ENCODE results near the gene CD80. TPM values are rescaled to one million over a fixed set of nuclear protein-coding genes. Genes with fewer than 3 reads are reported as not detected.

CD80 gene
- total RNA-seq, 1 donor from 2014 or later: 19.5 TPM

- no peaks in the 10 kb centered on the region for H3K9me3 Mint-ChIP-seq
- no peak for DNase-seq (ENCODE audit: low spot score)
- H3K4me1 Mint-ChIP-seq (ENCODE audit: low read depth): peaks cover 38% of the 10 kb centered on the region
- peaks cover 27% of the 10 kb centered on the region for H3K36me3 Mint-ChIP-seq (ENCODE audit: low read depth)
- intact Hi-C loops (cut with micrococcal nuclease): no loop called here
- H3K27me3 Mint-ChIP-seq (ENCODE audit: insufficient read depth): no peaks in the 10 kb centered on the region
- H3K27ac Mint-ChIP-seq: no peak overlapping the region
- H3K4me3 Mint-ChIP-seq: peak overlapping the region; percentile 100
Measured at GRCh38 chr3:119500265-119500664, 59.1 kb downstream of the CD80 start.

GRCh38 chr3:119498186-119499011 is 61.0 kb downstream of the CD80 start, which contains the start of gene TIMMDC1:
TSS of gene TIMMDC1 (plus strand) at chr3:119498547. CDS start at chr3:119498734, 187 bp downstream.
- no peaks in the 10 kb centered on the region for H3K9me3 Mint-ChIP-seq
- no peaks in the 10 kb centered on the region for H3K27me3 Mint-ChIP-seq (ENCODE audit: insufficient read depth)
- peak within 1 kb of the TSS; percentile 100 for H3K4me3 Mint-ChIP-seq
- H3K36me3 Mint-ChIP-seq (ENCODE audit: low read depth): peaks cover 19% of the 10 kb centered on the region
- DNase-seq (ENCODE audit: low spot score): peak; percentile 96
- H3K27ac Mint-ChIP-seq: peak within 1 kb of the TSS; percentile 99
- H3K4me1 Mint-ChIP-seq (ENCODE audit: low read depth): peaks cover 33% of the 10 kb centered on the region
- intact Hi-C loops (cut with micrococcal nuclease): loop anchor here (1.0 to 10.0 kb wide), 13 partner anchors 10 to 1244 kb away; partner anchors contain the start of genes ARHGAP31, B4GALT4, CD80 and COX17

- DNase-seq (ENCODE audit: low spot score): no peak
- peaks cover 33% of the 10 kb centered on the region for H3K4me1 Mint-ChIP-seq (ENCODE audit: low read depth)
- peak overlapping the region; percentile 99 for H3K27ac Mint-ChIP-seq
- H3K27me3 Mint-ChIP-seq (ENCODE audit: insufficient read depth): no peaks in the 10 kb centered on the region
- H3K9me3 Mint-ChIP-seq: no peaks in the 10 kb centered on the region
- H3K36me3 Mint-ChIP-seq (ENCODE audit: low read depth): peaks cover 24% of the 10 kb centered on the region
- intact Hi-C loops (cut with micrococcal nuclease): loop anchor here (1.0 to 10.0 kb wide), 13 partner anchors 10 to 1244 kb away; partner anchors contain the start of genes ARHGAP31, B4GALT4, CD80 and COX17
- H3K4me3 Mint-ChIP-seq: peak overlapping the region; percentile 100
Measured at GRCh38 chr3:119497820-119498185, 61.6 kb downstream of the CD80 start.

GRCh38 chr3:119494597-119494996 is 64.8 kb downstream of the CD80 start:
- H3K4me3 Mint-ChIP-seq: no peak overlapping the region
- no peak for DNase-seq (ENCODE audit: low spot score)
- no peaks in the 10 kb centered on the region for H3K9me3 Mint-ChIP-seq
- intact Hi-C loops (cut with micrococcal nuclease): loop anchor here (10.0 kb wide), 1 partner anchor 600 kb away; the partner anchor contains the start of gene GSK3B
- H3K27me3 Mint-ChIP-seq (ENCODE audit: insufficient read depth): no peaks in the 10 kb centered on the region
- H3K4me1 Mint-ChIP-seq (ENCODE audit: low read depth): peaks cover 9% of the 10 kb centered on the region
- peaks cover 35% of the 10 kb centered on the region for H3K36me3 Mint-ChIP-seq (ENCODE audit: low read depth)
- no peak overlapping the region for H3K27ac Mint-ChIP-seq

- Mint-ChIP-seq H3K27me3 (ENCODE audit: insufficient read depth) (no peaks in the 10 kb centered on the region), H3K4me1 (ENCODE audit: low read depth) (peaks cover 9% of the 10 kb centered on the region), H3K27ac (no peak overlapping the region), H3K4me3 (no peak overlapping the region), H3K9me3 (no peaks in the 10 kb centered on the region), H3K36me3 (ENCODE audit: low read depth) (peaks cover 34% of the 10 kb centered on the region)
- intact Hi-C loops (cut with micrococcal nuclease): loop anchor here (10.0 kb wide), 1 partner anchor 602 kb away; the partner anchor contains the start of gene GSK3B
- DNase-seq (ENCODE audit: low spot score): no peak
Measured at GRCh38 chr3:119492810-119493209, 66.6 kb downstream of the CD80 start.

GRCh38 chr3:119492128-119492527 is 67.3 kb downstream of the CD80 start:
- Mint-ChIP-seq H3K36me3 (ENCODE audit: low read depth) (peaks cover 34% of the 10 kb centered on the region), H3K4me1 (ENCODE audit: low read depth) (peaks cover 4% of the 10 kb centered on the region), H3K27me3 (ENCODE audit: insufficient read depth) (no peaks in the 10 kb centered on the region), H3K27ac (no peak overlapping the region), H3K4me3 (no peak overlapping the region), H3K9me3 (no peaks in the 10 kb centered on the region)
- no peak for DNase-seq (ENCODE audit: low spot score)
- intact Hi-C loops (cut with micrococcal nuclease): loop anchor here (10.0 kb wide), 1 partner anchor 603 kb away; the partner anchor contains the start of gene GSK3B

- Mint-ChIP-seq H3K36me3 (ENCODE audit: low read depth) (peaks cover 45% of the 10 kb centered on the region), H3K4me3 (no peak overlapping the region), H3K27ac (no peak overlapping the region), H3K9me3 (no peaks in the 10 kb centered on the region), H3K4me1 (ENCODE audit: low read depth) (no peaks in the 10 kb centered on the region), H3K27me3 (ENCODE audit: insufficient read depth) (no peaks in the 10 kb centered on the region)
- no peak for DNase-seq (ENCODE audit: low spot score)
- intact Hi-C loops (cut with micrococcal nuclease): loop anchor here (10.0 kb wide), 1 partner anchor 605 kb away; the partner anchor contains the start of gene GSK3B
Measured at GRCh38 chr3:119490153-119490552, 69.3 kb downstream of the CD80 start.

- H3K27ac Mint-ChIP-seq: no peak overlapping the region
- H3K9me3 Mint-ChIP-seq: no peaks in the 10 kb centered on the region
- H3K27me3 Mint-ChIP-seq (ENCODE audit: insufficient read depth): no peaks in the 10 kb centered on the region
- peaks cover 9% of the 10 kb centered on the region for H3K4me1 Mint-ChIP-seq (ENCODE audit: low read depth)
- intact Hi-C loops (cut with micrococcal nuclease): no loop called here
- no peak for DNase-seq (ENCODE audit: low spot score)
- H3K4me3 Mint-ChIP-seq: no peak overlapping the region
- peaks cover 39% of the 10 kb centered on the region for H3K36me3 Mint-ChIP-seq (ENCODE audit: low read depth)
Measured at GRCh38 chr3:119485563-119485962, 73.9 kb downstream of the CD80 start.

- Mint-ChIP-seq H3K27ac (no peak overlapping the region), H3K36me3 (ENCODE audit: low read depth) (peaks cover 45% of the 10 kb centered on the region), H3K4me3 (no peak overlapping the region), H3K9me3 (no peaks in the 10 kb centered on the region), H3K27me3 (ENCODE audit: insufficient read depth) (no peaks in the 10 kb centered on the region), H3K4me1 (ENCODE audit: low read depth) (peaks cover 9% of the 10 kb centered on the region)
- DNase-seq (ENCODE audit: low spot score): no peak
- intact Hi-C loops (cut with micrococcal nuclease): no loop called here
Measured at GRCh38 chr3:119483101-119483500, 76.3 kb downstream of the CD80 start.

GRCh38 chr3:119481079-119481478 is 78.3 kb downstream of the CD80 start:
- H3K4me3 Mint-ChIP-seq: no peak overlapping the region
- H3K9me3 Mint-ChIP-seq: no peaks in the 10 kb centered on the region
- no peaks in the 10 kb centered on the region for H3K27me3 Mint-ChIP-seq (ENCODE audit: insufficient read depth)
- intact Hi-C loops (cut with micrococcal nuclease): no loop called here
- DNase-seq (ENCODE audit: low spot score): no peak
- no peak overlapping the region for H3K27ac Mint-ChIP-seq
- H3K36me3 Mint-ChIP-seq (ENCODE audit: low read depth): peaks cover 45% of the 10 kb centered on the region
- H3K4me1 Mint-ChIP-seq (ENCODE audit: low read depth): peaks cover 9% of the 10 kb centered on the region

Other genes with a start within 250 kb of the CD80 start
- 51.3 and 56.9 TPM in 2 replicates for gene TMEM39A, start 96.0 kb downstream of the CD80 start, total RNA-seq
- 26.0 and 28.7 TPM in 2 replicates for gene POGLUT1, start 90.7 kb downstream of the CD80 start, total RNA-seq
- 124 and 126 TPM in 2 replicates for gene TIMMDC1, start 61.1 kb downstream of the CD80 start, total RNA-seq
- gene ADPRH, start 19.9 kb upstream of the CD80 start, total RNA-seq: 3.8 and 4.6 TPM in 2 replicates
- 0.22 and 0.29 TPM in 2 replicates for gene PLA1A, start 38.3 kb upstream of the CD80 start, total RNA-seq
- 1.0 and 1.2 TPM in 2 replicates for gene POPDC2, start 101.0 kb upstream of the CD80 start, total RNA-seq
- 62.2 and 70.7 TPM in 2 replicates for gene COX17, start 117.8 kb upstream of the CD80 start, total RNA-seq
- 0.24 TPM in 1 of 2 replicates, not detected in the other for gene CFAP91, start 143.4 kb upstream of the CD80 start, total RNA-seq
- 0.13 TPM in 1 of 2 replicates, not detected in the other for gene NR1I2, start 222.5 kb upstream of the CD80 start, total RNA-seq